GM23338 (cell line): Measurements from ENCODE around the gene DPF3. TPM values are rescaled to one million over a fixed set of nuclear protein-coding genes. Genes with fewer than 3 reads are reported as not detected.

Experiments used
- ATAC-seq: fragments of 200-7000 bp; cut with Tn5 transposase; 3 replicates; pipeline ENCODE4 v1.9.1; 2020
- DNase-seq: peaks from one replicate; pipeline ENCODE4 v3.0.0-alpha.2; 2015; ENCODE audit warnings: low spot score
- H2AFZ ChIP-seq: fragments of 200-600 bp; sonication (generic); 2 replicates; pipeline ENCODE4 v1.8.0; 2016; ENCODE audit warnings: antibody characterized with exemption, mild to moderate bottlenecking, moderate library complexity
- H3F3A ChIP-seq: fragments of 200-600 bp; sonication (generic); replicated peaks from 2 replicates; pipeline ENCODE4 v1.8.0; 2017; ENCODE audit warnings: antibody characterized with exemption, mixed run types, low read depth
- H3K27ac ChIP-seq: fragments of 200-600 bp; sonication (generic); 2 replicates; pipeline ENCODE4 v1.6.1; 2016; ENCODE audit warnings: low read depth
- H3K27me3 ChIP-seq: fragments of 200-600 bp; sonication (generic); 2 replicates; pipeline ENCODE4 v1.8.0; 2016; ENCODE audit warnings: mild to moderate bottlenecking, mixed run types, moderate library complexity; ENCODE audit not compliant: insufficient read depth
- H3K36me3 ChIP-seq: fragments of 200-600 bp; sonication (generic); 2 replicates; pipeline ENCODE4 v1.8.0; 2016; ENCODE audit warnings: mild to moderate bottlenecking; ENCODE audit not compliant: insufficient read depth
- H3K4me1 ChIP-seq: fragments of 200-600 bp; sonication (generic); 2 replicates; pipeline ENCODE4 v1.8.0; 2016; ENCODE audit warnings: mild to moderate bottlenecking, moderate library complexity; ENCODE audit not compliant: insufficient read depth
- H3K4me2 ChIP-seq: fragments of 200-600 bp; sonication (generic); 2 replicates; pipeline ENCODE4 v1.7.1; 2017; ENCODE audit warnings: mixed run types
- H3K4me3 ChIP-seq: fragments of 200-600 bp; sonication (generic); 2 replicates; pipeline ENCODE4 v1.6.1; 2016; ENCODE audit warnings: mixed run types
- H3K79me2 ChIP-seq: fragments of 200-600 bp; sonication (generic); replicated peaks from 2 replicates; pipeline ENCODE4 v1.8.0; 2017; ENCODE audit warnings: mild to moderate bottlenecking; ENCODE audit not compliant: insufficient read depth
- H3K9me2 ChIP-seq: fragments of 200-600 bp; sonication (generic); 2 replicates; pipeline ENCODE4 v1.8.0; 2017; ENCODE audit not compliant: insufficient read depth
- H4K20me1 ChIP-seq: fragments of 200-600 bp; sonication (generic); replicated peaks from 2 replicates; pipeline ENCODE4 v1.8.0; 2017; ENCODE audit warnings: mild to moderate bottlenecking; ENCODE audit not compliant: insufficient read depth
- H3K27ac Mint-ChIP-seq: 2 replicates; pipeline ENCODE4 v1.8.0; 2020; ENCODE audit warnings: inconsistent platforms, mild to moderate bottlenecking, moderate library complexity, mixed read lengths
- H3K27me3 Mint-ChIP-seq: 3 replicates; pipeline ENCODE4 v1.8.0; 2022; ENCODE audit warnings: low read depth, mild to moderate bottlenecking, moderate library complexity, mixed read lengths, inconsistent platforms; ENCODE audit not compliant: insufficient read depth, poor library complexity
- H3K36me3 Mint-ChIP-seq: 3 replicates; pipeline ENCODE4 v1.8.0; 2021; ENCODE audit warnings: low read depth, mild to moderate bottlenecking, inconsistent platforms, moderate library complexity, mixed read lengths
- H3K4me1 Mint-ChIP-seq: 3 replicates; pipeline ENCODE4 v1.8.0; 2020; ENCODE audit warnings: mild to moderate bottlenecking, inconsistent platforms, mixed read lengths
- H3K4me3 Mint-ChIP-seq: 3 replicates; pipeline ENCODE4 v1.8.0; 2021; ENCODE audit warnings: moderate library complexity, mild to moderate bottlenecking, inconsistent platforms, mixed read lengths
- H3K9me3 Mint-ChIP-seq: 3 replicates; pipeline ENCODE4 v1.8.0; 2020; ENCODE audit warnings: moderate library complexity, mild to moderate bottlenecking, inconsistent platforms, mixed read lengths
- CREB1 ChIP-seq: fragments of 250-450 bp; sonication (Bioruptor Pico); IDR thresholded peaks from 2 replicates; pipeline ENCODE4 v1.5.0; 2020; ENCODE audit warnings: low read depth, mild to moderate bottlenecking, moderate library complexity
- EZH2 ChIP-seq: fragments of 200-600 bp; sonication (generic); IDR thresholded peaks from one replicate; pipeline ENCODE4 v1.8.0; 2017; ENCODE audit warnings: antibody characterized with exemption, mild to moderate bottlenecking, low read depth; ENCODE audit not compliant: unreplicated experiment
- EZH2phosphoT487 ChIP-seq: fragments of 200-600 bp; sonication (generic); IDR thresholded peaks from one replicate; pipeline ENCODE4 v1.8.1; 2018; ENCODE audit warnings: antibody characterized with exemption; ENCODE audit not compliant: unreplicated experiment
- JUNB ChIP-seq: IDR thresholded peaks from one replicate; pipeline ENCODE4 v1.6.1; 2016; ENCODE audit warnings: antibody characterized with exemption; ENCODE audit not compliant: unreplicated experiment
- NANOG ChIP-seq: IDR thresholded peaks from 2 replicates; pipeline ENCODE4 v1.6.1; 2016; ENCODE audit warnings: antibody characterized with exemption, borderline replicate concordance
- POLR2AphosphoS5 ChIP-seq: IDR thresholded peaks from 2 replicates; pipeline ENCODE4 v1.6.1; 2016; ENCODE audit warnings: antibody characterized with exemption, low read depth
- REST ChIP-seq: IDR thresholded peaks from one replicate; pipeline ENCODE4 v1.6.1; 2018; ENCODE audit warnings: antibody characterized with exemption; ENCODE audit not compliant: unreplicated experiment
- STAT1 ChIP-seq: IDR thresholded peaks from one replicate; pipeline ENCODE4 v1.6.1; 2016; ENCODE audit warnings: antibody characterized with exemption; ENCODE audit not compliant: unreplicated experiment
- ZNF114 ChIP-seq: fragments of 250-450 bp; sonication (Bioruptor Pico); IDR thresholded peaks from 2 replicates; pipeline ENCODE4 v1.5.0; 2020; ENCODE audit warnings: mild to moderate bottlenecking, moderate library complexity
- ZNF331 ChIP-seq: fragments of 250-450 bp; sonication (Bioruptor Pico); IDR thresholded peaks from 2 replicates; pipeline ENCODE4 v1.5.0; 2020; ENCODE audit warnings: low read depth, mild to moderate bottlenecking, moderate library complexity
- ZNF462 ChIP-seq: fragments of 250-450 bp; sonication (Bioruptor Pico); IDR thresholded peaks from 2 replicates; pipeline ENCODE4 v1.5.0; 2020; ENCODE audit warnings: mild to moderate bottlenecking, moderate library complexity
- polyA plus RNA-seq: library from polyadenylated mRNA; unstranded; fragments of >200 nt; fragmentation: Nextera tagmentation; extraction: Ambion mirVana; gene quantifications from 2 replicates; pipeline ENCODE4 v1.2.1, GENCODE V29; 2016
- total RNA-seq: library from RNA; depleted of rRNA; stranded (reverse); fragments of >200 nt; shearing (Covaris generic); gene quantifications from 2 replicates; pipeline ENCODE4 v1.2.3, GENCODE V29; 2014
- TF ChIP-seq, protein P1 (sequence below): IDR thresholded peaks from 2 replicates; pipeline ENCODE4 v1.6.1; 2016; ENCODE audit warnings: antibody characterized with exemption
- TF ChIP-seq, protein P2 (sequence below), 2 experiments: fragments of 200-600 bp in 1 of 2; sonication (generic) in 1 of 2; conservative IDR thresholded peaks; 2 replicates each; pipeline versions ENCODE4 v1.5.1 to v1.6.1; 2016 to 2017; ENCODE audit warnings: antibody characterized with exemption in 2 of 2, low read depth in 2 of 2, mild to moderate bottlenecking in 2 of 2, moderate library complexity in 1 of 2

The DPF3 gene
- total and polyA plus RNA-seq, 2 experiments from 2014 or later = 0.18 to 1.0 TPM

DNA sequence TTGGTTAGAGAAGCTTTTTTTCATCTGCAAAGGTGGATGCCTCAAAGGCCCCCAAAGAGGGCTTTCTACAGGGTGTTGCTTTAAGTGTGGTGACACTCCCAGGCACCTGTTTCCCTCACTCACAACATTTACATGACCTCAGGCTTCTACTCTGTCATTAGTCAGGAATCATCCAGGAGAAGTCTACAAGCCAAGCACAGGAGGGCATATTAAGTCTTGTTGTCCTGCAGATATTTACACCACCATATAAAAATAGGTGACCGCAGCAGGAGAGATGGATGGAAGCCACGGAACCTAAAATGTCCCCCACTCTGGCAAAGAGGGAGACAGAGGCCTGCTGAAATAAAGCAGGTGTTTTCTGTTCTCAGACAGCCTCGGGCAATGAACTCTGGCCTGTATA is 7.5 kb upstream of the DPF3 start:
- Histone ChIP-seq H3K4me3 (no peak overlapping the region), H4K20me1 (no peaks in the 10 kb centered on the region), H3K27me3 (peaks cover 22% of the 10 kb centered on the region), H3K27ac (no peak overlapping the region), H3F3A (no peaks in the 10 kb centered on the region), H3K9me2 (no peaks in the 10 kb centered on the region), H3K36me3 (no peaks in the 10 kb centered on the region; the same call in 1 of the 2 replicates), H3K79me2 (no peaks in the 10 kb centered on the region), H2AFZ (no peak overlapping the region), H3K4me1 (no peaks in the 10 kb centered on the region), H3K4me2 (no peak overlapping the region)
- no peaks in the 10 kb centered on the region for H3K9me3 Mint-ChIP-seq
- no peak for DNase-seq
- H3K36me3 Mint-ChIP-seq = no peaks in the 10 kb centered on the region
- no peak overlapping the region for H3K4me3 Mint-ChIP-seq
- H3K4me1 Mint-ChIP-seq = no peaks in the 10 kb centered on the region
- peaks cover 5% of the 10 kb centered on the region for H3K27me3 Mint-ChIP-seq
- ATAC-seq = no peak
- no peak overlapping the region for H3K27ac Mint-ChIP-seq
- TF ChIP-seq, protein P1, sequence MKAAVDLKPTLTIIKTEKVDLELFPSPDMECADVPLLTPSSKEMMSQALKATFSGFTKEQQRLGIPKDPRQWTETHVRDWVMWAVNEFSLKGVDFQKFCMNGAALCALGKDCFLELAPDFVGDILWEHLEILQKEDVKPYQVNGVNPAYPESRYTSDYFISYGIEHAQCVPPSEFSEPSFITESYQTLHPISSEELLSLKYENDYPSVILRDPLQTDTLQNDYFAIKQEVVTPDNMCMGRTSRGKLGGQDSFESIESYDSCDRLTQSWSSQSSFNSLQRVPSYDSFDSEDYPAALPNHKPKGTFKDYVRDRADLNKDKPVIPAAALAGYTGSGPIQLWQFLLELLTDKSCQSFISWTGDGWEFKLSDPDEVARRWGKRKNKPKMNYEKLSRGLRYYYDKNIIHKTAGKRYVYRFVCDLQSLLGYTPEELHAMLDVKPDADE = no peak
- TF ChIP-seq POLR2AphosphoS5 = no peak
- TF ChIP-seq NANOG = no peak
- TF ChIP-seq REST = no peak
- no peak for TF ChIP-seq ZNF462 (CRISPR knock-in tag)
- TF ChIP-seq EZH2 = no peak
- no peak for TF ChIP-seq ZNF114 (CRISPR knock-in tag)
- no peak for TF ChIP-seq STAT1
- no peak for TF ChIP-seq CREB1
- TF ChIP-seq JUNB = no peak
- TF ChIP-seq ZNF331 (CRISPR knock-in tag) = no peak
- TF ChIP-seq EZH2phosphoT487 = no peak
- TF ChIP-seq, protein P2, sequence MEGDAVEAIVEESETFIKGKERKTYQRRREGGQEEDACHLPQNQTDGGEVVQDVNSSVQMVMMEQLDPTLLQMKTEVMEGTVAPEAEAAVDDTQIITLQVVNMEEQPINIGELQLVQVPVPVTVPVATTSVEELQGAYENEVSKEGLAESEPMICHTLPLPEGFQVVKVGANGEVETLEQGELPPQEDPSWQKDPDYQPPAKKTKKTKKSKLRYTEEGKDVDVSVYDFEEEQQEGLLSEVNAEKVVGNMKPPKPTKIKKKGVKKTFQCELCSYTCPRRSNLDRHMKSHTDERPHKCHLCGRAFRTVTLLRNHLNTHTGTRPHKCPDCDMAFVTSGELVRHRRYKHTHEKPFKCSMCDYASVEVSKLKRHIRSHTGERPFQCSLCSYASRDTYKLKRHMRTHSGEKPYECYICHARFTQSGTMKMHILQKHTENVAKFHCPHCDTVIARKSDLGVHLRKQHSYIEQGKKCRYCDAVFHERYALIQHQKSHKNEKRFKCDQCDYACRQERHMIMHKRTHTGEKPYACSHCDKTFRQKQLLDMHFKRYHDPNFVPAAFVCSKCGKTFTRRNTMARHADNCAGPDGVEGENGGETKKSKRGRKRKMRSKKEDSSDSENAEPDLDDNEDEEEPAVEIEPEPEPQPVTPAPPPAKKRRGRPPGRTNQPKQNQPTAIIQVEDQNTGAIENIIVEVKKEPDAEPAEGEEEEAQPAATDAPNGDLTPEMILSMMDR (conservative IDR thresholded peaks at IDR 0.05; ENCODE audit: low read depth in 2 of 2) = no peak
